G401.6 (cell line): ENCODE results near the gene ANK3.

Experiments
- FAIRE-seq: peaks from 2 replicates; lab custom pipeline; 2012; peaks lifted over from hg19 to GRCh38; lab: Jason Lieb, UNC

ANK3 gene

DNA sequence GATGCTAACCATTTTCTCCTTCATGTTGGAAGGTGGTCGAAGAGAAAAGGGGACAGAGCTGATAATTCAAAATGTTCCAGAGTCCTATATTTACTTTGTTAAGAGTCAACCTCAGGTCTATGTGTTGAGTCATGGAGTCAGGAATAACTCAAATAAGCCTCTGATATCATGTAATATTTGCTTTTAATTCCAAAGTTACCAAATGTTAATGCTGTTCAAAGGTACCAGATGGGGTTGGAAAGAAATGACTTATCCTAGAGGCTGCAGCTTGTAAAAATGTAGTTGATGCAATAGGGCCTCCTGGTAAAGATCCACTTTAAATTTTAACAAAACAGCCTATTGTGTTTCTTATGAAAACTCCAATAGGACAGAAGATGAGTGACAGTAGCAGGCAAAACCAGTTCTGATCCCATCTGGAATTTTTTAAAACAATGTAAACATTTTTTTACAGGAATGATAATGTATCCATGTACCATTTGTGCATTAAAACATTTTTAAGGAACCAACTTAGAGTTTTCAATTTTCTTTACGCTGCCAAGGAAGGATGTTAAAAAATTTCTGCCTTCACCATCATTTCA is 218.2 kb downstream of the ANK3 start:
- no peak for FAIRE-seq

DNA sequence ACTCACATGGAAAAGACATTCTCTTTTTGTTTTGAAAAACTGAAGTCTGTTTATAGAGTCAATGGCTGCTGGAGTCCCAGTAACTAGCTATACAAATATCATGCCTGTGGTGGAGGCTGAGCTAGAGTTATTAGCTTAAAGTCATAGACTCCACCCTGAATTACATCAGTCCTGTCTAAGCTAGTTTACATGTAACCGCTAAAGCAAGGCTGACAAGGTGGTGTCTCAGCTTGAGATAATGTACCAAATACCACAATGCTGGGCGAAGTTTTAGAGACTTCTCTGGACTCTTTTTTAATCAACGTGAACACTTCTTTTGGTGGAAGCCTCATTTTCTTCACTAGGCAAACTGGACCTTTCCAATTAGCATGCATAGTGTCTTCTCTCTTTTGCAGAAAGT is 219.4 kb downstream of the ANK3 start:
- FAIRE-seq = no peak

DNA sequence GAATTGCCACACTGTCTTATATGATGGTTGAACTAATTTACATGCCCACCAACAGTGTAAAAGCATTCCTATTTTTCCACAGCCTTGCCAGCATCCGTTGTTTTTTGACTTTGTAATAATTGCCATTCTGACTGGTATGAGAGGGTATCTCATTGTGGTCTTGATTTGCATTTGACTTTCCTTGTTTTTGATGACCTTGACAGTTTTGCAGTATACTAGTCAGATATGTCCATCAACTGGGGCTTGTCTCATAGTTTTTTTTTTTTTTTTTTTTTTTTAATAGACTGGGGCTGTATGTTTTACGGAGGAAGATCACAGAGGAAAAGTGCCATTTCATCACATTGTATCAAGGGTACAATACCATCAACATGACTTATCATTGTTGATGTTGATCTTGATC is 220.6 kb downstream of the ANK3 start:
- FAIRE-seq = no peak

DNA sequence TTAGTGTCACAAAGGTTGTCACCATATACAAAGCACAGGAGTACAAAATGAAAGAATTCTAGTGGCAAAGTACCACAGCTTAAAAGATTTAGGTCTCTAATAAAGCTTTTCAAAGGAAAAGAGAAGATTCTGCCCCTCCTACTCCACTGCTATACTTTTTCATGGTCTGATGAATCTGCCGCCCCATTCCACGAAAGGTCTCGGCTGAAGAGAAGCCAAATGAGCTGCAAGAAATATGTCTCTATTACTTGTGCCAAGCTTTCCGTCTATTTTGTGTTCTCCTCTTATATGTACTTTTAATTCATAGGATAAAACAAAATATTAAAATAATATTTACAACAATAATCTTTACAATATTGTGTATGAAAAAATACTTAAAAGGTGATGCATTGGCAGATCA is 222.6 kb downstream of the ANK3 start:
- no peak for FAIRE-seq

DNA sequence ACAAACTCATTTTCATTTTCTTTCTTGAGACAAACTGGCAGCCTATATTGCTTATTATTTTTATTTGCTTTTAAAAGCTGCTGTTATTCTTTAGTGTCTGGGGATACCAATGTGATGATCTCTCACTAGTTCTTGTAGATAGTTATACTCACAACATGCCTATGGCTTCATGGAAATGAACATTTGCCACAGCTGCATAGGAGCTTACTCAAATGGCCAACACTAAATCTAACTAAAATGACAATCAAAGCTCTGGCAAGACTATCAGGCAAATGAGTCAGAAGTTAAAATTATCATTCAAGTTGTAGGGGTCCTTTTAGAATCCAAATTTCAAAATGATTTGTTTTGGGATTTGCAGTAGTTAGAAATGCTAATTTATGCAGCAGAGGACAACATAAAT is 225.9 kb downstream of the ANK3 start:
- FAIRE-seq = no peak

DNA sequence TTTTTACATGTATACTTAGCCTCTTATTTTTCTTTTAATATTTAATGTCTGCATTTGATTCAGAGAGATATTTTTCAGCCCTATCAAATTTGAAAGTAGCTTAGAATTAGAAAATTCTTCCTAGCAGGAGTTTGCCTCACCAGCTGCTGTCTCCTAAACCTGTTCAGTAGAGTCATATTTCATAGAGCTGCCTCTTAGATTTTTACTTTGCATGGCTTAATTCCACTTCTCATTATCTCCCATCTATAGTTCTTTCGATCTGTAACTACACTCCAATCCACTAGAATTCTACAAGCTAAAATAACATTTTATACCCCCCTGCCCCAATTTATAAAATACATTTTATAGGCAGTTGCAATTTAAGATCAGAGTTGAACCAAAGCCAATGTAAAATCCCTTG is 227.0 kb downstream of the ANK3 start:
- FAIRE-seq = no peak

DNA sequence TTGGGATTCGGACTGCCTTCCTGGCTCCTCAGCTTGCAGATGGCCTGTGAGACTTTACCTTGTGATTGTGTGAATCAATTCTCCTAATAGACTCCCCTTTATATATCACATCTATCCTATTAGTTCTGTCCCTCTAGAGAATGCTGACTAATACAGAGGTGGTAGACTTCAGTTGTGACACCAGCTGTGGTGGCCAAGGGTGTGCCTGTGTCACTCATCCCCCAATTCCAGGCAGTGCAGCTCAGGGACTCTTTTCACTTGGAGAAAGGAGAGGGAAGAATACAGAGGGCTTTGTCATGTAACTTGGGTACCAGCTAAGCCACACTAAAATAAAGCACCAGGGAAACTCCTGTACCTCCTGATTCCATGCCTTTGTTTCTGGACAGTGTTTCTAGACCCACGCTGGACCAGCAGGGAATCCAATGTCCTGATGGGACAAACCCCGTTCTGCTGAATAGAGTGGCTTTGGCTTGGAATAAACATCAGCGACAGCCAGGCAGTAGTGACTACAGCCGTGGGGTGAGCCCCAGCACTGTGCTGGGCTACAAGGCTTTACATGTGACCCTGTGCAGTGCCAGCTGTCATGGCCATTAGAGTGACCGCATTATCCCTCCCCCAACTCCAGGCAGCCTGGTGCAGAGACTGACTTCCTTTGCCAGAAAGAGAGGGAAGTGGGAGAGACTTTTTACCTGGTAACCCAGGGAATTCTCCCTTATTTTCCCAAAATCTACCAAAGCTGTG is 233.6 kb downstream of the ANK3 start:
- no peak for FAIRE-seq

DNA sequence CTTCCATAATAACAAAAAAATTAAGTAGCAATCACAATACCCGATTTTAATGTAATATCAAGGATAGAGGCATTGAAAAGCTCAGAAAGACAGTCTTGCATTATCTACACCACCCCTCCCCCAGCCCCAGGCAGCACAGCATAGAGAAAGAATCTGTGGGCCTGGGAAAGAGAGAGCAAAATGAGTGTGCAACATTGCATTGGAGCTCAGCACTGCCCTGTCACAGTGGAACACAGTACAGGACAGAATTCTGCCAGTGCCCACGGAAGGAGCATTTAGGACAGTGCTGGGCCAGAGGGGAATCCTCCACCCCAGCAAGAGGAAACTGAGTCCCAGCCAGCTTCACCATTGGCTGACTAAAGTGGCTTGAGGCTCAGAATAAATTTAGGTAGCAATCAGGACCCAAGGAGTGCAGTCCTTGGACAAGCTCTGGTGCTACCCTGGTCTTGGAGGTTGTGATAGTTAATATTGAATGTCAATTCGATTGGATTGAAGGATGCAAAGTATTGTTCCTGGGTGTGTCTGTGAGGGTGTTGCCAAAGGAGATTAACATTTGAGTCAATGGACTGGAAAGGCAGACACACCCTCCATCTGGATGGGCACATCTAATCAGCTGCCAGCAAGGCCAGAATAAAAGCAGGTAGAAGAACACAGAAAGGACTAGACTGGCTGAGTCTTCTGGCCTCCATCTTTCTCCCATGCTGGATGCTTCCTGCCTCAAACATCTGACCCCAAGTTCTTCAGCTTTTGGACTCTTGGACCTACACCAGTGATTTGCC is 234.4 kb downstream of the ANK3 start:
- no peak for FAIRE-seq

DNA sequence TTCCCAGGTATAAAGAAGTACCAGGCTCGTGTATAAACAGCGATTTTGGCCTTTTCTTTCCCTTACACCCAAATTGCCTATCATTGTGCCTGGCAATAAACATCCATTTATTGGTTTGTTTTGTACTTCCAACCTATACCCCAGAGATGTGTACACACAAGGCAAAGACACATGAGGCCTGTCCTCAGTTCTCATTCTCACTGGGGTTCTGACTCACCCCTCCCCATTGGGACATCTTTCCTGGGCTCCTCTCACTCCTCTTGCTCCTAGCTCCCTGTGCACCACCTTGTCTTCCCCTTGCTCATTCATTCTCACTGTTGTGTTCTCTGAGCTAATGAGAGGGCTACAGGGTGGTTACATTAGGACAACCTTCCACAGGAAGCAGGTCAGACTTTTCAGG is 240.7 kb downstream of the ANK3 start:
- no peak for FAIRE-seq

DNA sequence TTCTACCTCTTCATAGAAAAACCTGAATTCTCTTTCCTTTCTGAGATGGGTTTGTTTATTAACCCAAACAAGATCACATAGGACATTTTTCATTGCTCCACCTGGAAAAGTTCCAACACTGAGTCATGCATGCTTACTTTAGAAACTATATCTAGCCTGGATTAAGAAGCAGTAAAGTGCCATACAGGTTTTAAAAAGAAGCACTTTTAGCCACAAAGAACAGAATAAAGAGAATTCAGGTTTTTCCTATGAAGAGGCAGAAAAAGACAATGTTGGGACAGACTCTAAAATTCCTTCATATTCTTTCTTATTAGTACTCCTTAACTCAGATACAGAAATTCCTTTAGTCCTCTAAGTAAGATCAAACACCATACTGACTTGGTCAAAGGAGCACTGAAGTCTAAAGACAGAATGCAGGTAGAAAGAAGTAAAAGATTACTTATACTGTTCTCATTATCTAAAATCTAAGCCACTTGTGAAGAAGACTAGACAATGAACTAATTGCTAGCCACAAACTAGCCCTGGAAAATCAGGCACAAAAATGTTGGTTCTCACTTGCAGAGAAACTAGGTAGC is 241.3 kb downstream of the ANK3 start:
- no peak for FAIRE-seq

DNA sequence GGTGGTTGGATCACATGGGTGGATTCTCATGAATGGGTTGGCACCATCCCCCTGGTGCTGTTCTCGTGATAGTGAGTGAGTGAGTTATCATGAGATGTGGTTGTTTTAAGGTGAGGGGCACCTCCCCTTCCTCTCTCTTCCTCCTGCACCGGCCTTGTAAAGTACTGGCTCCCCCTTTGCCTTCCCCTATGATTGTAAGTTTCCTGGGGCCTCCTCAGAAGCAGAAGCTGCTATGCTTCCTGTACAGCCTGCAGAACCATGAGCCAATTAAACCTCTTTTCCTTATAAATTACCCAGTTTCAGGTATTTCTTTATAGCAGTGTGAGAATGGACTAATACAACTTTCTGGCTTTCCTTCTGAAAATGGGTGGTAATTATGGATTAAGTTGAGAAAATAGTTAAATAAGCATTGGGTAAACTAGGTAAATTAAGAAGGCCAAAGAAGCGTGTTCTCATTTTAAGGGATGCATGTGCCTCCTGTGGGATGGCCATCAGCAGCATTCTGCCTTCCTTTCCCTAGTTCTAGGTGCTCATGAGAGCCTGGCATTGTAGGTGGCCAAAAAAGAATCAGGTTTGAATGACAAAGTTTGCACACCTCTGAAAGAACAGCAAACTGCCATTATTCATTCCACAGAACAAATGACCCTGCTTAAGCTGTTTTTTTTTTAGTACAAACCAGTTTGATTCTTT is 242.0 kb downstream of the ANK3 start:
- FAIRE-seq = no peak

DNA sequence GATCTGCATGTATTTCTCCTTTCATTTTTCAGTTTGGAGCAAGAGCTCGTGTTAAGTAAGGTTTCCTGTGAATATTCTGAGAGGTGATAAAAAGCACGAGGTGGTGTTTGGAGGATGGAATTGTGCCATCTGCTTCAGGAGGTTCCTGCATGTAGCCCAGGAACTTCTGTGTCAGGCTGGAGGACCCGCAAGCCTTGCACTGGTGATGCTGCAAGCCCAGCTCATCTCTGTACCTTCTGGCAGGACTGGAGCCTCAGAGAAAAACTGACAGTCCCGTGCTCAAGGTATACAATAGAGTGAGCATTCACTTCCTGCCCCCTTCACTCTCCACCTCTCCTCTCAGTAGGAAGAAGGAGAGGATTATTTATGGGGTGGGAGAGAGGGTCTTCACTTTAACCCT is 242.7 kb downstream of the ANK3 start:
- FAIRE-seq = no peak

DNA sequence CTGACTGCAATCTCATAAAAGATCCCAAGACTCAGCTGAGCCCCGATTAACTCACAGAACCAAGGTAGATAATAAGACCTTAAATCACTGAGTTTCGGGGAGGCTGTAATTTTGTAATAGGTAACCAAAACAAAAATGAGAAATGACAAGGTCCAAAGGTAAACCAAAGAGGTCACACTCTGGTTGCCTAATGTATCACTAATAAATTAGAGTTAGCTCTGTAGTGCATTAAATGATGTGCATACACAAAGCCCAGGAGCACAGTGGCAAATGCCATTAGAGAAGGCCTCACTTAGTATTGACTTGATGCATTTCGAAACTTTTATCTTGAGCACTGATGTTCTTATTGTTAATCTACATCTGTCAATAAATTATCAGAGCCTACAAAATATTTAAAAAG is 245.6 kb downstream of the ANK3 start:
- no peak for FAIRE-seq

DNA sequence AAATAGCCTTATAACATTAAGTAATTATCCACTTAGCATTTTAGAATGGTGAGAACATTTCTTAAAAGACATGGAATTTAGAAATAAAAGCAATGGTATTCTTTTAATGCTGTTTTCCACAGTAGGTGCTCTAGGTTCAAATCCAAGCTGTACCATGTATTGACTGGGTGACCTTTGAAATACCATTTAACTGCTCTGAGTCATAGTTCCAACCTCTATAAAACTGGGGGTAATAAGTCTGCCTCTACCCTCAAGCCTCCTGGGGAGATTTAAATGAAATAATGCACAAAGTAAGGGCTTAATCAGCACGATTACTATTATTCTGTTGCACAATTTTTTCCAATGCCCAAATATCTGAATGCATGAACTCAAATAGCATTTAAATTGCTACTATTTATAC is 246.9 kb downstream of the ANK3 start:
- no peak for FAIRE-seq

DNA sequence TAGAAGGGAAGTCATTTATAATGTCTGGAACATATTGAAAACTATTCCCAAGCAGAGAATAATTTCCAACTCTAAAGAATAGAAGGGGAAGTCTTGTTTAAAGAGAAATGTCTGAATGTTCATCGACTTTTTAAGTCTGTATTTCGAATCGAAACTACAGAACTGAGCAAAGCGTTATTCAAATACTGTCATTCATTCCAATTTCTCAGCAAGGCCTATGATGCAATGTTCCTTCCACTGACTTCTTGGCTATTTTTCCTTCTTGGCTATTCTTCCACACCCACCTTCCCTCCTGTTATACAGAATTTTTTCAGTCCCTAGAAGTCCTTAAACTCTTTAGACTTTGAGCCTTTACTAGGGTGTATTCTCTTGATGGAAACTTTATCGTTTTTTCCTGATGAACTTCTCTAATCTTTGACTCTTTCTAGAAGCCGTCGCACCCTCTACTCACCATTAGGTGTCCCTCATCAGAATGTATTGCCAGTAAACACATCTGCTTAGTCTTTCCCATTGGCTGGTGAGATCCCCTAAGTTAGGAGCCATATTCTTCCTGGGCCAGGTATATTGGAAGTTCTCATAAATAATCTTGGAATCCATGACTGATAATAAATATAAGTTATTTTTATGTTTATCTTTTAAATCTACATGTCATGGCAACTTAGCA is 247.6 kb downstream of the ANK3 start:
- FAIRE-seq = no peak

DNA sequence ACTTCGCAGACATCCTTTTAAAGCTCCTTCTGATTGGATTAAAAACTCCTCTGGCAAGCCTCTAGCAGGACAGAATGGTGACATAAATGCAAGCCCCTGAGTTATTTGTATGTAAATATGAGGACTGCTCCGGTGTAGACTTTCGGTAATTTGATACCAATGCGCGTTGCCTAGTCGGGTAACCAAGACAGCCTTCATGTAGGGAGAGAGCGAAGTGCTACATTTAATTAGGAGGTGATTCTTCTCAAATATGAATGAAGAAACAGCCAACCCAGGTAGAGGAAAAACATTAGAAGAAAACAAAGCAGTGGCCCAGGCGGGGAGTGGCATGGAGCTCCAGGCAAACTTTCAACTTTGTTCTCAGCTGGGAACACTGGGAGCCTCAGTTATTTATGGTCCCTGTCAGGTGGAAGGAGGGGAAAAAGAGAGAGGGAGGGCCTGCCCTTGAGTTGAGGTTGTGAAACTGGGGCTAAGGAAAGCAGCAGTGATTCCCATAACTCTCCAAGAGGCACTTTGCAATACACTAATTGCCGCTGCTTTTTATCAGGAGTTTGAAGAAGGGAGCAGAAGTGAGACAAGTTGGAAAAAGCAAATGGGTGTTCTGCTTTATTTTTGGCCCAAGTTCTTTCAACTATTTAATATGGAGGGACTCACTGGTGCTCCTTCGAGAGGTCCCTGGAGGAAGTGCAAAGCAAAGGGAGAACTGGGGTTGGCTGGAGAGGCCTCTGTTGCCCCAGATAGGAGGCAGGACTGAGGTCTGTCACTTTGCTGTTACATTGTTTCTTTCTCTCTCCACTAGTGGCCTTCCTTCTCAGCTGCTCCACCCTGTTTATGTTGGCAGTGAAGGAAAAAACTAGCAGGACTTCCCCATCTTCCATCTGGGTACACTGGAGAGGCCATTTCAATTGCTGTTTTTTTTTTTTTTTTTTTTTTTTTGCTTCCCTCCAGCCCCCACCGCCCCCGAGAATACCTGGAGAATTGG is 248.7 kb downstream of the ANK3 start:
- FAIRE-seq = no peak

DNA sequence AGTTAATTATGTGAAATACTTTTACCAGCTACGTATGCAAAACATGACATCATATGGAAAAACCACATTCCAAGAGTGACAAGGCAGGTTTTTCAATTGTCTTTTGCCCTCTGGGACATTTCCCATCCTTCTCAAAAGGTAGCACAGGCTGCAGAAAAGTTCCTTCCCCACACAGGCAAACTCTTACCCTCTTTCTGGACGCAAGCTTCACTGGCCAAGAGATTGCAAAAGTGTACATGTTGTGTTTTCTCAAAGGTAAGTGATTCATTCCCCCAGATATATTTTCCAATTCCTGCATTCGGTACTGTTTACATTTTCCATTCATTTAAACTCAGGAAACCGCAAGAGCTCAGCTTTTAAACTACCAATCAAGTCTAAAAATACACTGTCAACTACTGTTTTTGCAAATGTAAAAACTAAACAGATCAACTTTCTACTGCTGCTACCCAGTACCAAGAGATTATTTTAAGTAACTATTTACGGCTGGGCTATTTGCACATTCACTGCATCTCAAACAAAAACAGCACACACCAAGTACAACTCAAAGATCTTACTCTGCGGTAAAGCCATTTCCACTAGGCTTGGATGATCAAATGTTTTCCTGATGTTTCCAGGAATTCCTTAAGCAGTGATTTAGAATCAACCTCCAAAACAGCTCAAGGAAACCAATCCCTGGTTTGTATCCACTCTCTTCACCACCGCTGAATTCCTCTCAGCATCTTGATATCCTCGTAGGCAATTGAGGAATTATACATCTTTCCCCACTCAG is 249.7 kb downstream of the ANK3 start:
- FAIRE-seq = no peak

DNA sequence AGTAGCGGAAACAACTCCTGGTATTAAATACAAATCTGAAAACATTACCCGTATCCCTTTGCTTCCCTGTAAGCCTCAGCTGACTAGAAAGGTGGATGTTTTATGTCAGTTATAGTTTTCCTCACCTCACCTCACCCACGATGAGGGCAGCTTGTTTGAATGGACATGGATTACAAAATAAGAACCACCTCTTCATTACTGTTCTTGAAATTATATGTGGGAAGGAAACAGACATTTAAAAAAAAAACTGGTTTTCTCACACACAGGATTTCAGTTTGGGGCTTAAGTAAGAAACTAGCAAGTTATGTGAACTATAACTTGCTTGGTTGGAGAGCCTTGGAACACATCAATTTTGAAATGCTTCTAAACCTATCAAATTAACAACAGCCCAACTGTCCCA is 250.4 kb downstream of the ANK3 start:
- no peak for FAIRE-seq

DNA sequence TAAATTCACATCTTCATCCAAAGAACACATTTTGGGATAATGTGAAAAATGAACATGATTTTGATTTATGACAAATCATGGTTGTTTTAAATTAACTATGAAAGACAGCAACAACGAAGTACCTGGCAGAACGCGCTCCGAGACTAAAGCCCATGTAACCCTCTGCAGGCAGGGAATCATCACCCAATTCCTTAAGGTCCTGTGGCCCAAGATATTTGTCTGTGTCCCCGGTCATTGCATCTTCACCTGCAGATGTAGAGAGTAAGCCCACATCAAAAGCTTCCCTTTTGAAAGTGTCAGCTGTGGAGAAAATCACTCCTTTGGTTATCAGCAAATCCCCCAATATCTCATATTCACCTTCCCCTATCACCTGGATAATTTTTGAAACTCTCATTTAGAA is 250.8 kb downstream of the ANK3 start:
- FAIRE-seq = no peak

DNA sequence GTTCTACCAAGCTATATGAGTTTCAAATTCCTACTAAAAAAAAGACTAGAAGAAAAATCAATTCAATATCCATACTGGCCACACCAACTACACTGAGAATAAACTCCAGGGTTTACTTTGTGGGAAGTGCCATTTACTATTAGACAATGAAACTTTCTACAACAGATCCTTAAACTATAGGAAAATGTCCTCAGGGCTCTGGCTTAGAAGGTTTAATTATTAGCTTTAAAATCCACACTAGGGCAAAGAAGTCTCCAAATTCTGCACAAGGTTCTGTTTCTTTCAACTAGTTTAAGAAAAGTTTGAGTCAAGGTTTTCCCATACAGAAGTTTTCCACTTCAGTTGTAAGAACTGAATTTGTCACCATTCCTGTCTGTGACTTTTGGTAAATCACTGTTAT is 251.6 kb downstream of the ANK3 start:
- no peak for FAIRE-seq
